Astrocyte (in vitro differentiated cells and primary cell): ENCODE data around the gene TENM4.

Experiments used
- CTCF ChIP-seq: IDR thresholded peaks from 2 replicates; pipeline ENCODE4 v1.5.1; 2011; ENCODE audit warnings: low read depth, mild to moderate bottlenecking, inconsistent platforms, low read length, moderate library complexity; ENCODE audit not compliant: insufficient read depth
- EZH2 ChIP-seq: IDR thresholded peaks from 2 replicates; pipeline ENCODE4 v1.6.1; 2012; ENCODE audit warnings: mild to moderate bottlenecking, low read length, inconsistent platforms; ENCODE audit not compliant: insufficient read depth

GRCh38 chr11:79098146-79098545 lies 342.7 kb downstream of the TENM4 start:
- TF ChIP-seq CTCF (no peak), EZH2 (no peak)
